Right lobe of liver (tissue), 4 donors: ENCODE measurements around the gene SYT1.

Experiments
- CTCF ChIP-seq, 4 donors: fragments of 200-600 bp in 3 of 4; fragments of 450-650 bp in 1 of 4; IDR thresholded peaks; one replicate each; pipeline versions ENCODE4 v1.5.1 to v1.8.0; 2016 to 2022; ENCODE audit warnings: antibody characterized with exemption in 4 of 4, mild to moderate bottlenecking in 2 of 4
- POLR2A ChIP-seq: fragments of 450-650 bp; IDR thresholded peaks from one replicate; pipeline ENCODE4 v1.6.1; 2017; ENCODE audit warnings: antibody characterized with exemption, mild to moderate bottlenecking
- donor health status: DM: no; HTN: no; CAD: no.
- donor health status: DM: no; HTN: no; CAD: no.
- donor health status: DM: no; HTN: yes; CAD: no.

- TF ChIP-seq CTCF (IDR thresholded peaks at IDR 0.05) (no peak), POLR2A (no peak)
Measured at GRCh38 chr12:79203058-79203647, 338.6 kb downstream of the SYT1 start.
